Vagina (tissue), 2 donors: ENCODE data around the gene HOXA6.

ENCODE experiments used
- CTCF ChIP-seq, 3 experiments: fragments of 450-650 bp in 2 of 3; fragments of 200-600 bp in 1 of 3; sonication (generic) in 1 of 3; IDR thresholded peaks; one replicate each; pipeline ENCODE4 v1.5.1; 2017 to 2019; ENCODE audit warnings: antibody characterized with exemption in 3 of 3, mild to moderate bottlenecking in 2 of 3, moderate library complexity in 2 of 3
- POLR2A ChIP-seq, 2 donors: fragments of 450-650 bp; IDR thresholded peaks; one replicate each; pipeline ENCODE4 v1.6.1; 2017; ENCODE audit warnings: antibody characterized with exemption in 2 of 2, mild to moderate bottlenecking in 2 of 2, moderate library complexity in 2 of 2
- POLR2AphosphoS5 ChIP-seq, 2 donors: sonication (generic); formaldehyde crosslinking; IDR thresholded peaks; one replicate each; pipeline ENCODE4 v1.9.0; 2017; ENCODE audit warnings: antibody characterized with exemption in 2 of 2, mild to moderate bottlenecking in 2 of 2, low read depth in 1 of 2; ENCODE audit not compliant: insufficient read depth in 1 of 2

GRCh38 chr7:27191161-27191731 lies 43.7 kb upstream of the HOXA6 start:
- TF ChIP-seq CTCF (IDR thresholded peaks at IDR 0.05) = no peak
- TF ChIP-seq POLR2A (IDR thresholded peaks at IDR 0.05) = no peak
- TF ChIP-seq POLR2AphosphoS5 (IDR thresholded peaks at IDR 0.05; ENCODE audit: insufficient read depth in 1 of 2, low read depth in 1 of 2) = no peak
